B cell (primary cell): ENCODE data around the gene ANKMY2. TPM values are rescaled to one million over a fixed set of nuclear protein-coding genes. Genes with fewer than 3 reads are reported as not detected.

Experiments
- ATAC-seq: fragments of 200-7000 bp; cut with Tn5 transposase; one replicate; pipeline ENCODE4 v1.10.0; 2021; ENCODE audit warnings: low read depth, mild to moderate bottlenecking, moderate number of reproducible peaks, moderate library complexity
- CTCF ChIA-PET: fragments of 350-600 bp; sonication (Branson Sonifier 250); formaldehyde crosslinking; loops from one replicate; lab custom pipeline; 2021; ENCODE audit warnings: antibody characterized with exemption, inconsistent platforms; lab: Charles Lee
- POLR2A ChIA-PET: fragments of 350-600 bp; sonication (Branson Sonifier 250); formaldehyde crosslinking; loops from one replicate; lab custom pipeline; 2021; ENCODE audit warnings: antibody characterized with exemption; lab: Charles Lee
- DNase-seq: peaks from one replicate; pipeline ENCODE4 v3.0.0; 2013
- H2AFZ ChIP-seq: 2 replicates; pipeline ENCODE4 v1.6.1; 2012; ENCODE audit warnings: mild to moderate bottlenecking, low read depth, low read length; ENCODE audit not compliant: insufficient read depth, poor library complexity, severe bottlenecking
- H3K27ac ChIP-seq, 2 donors: 1 replicate in 1 of 2; 2 replicates in 1 of 2; pipeline ENCODE4 v1.5.1; 2012 to 2013; ENCODE audit warnings: low read length in 2 of 2, mild to moderate bottlenecking in 2 of 2, moderate library complexity in 1 of 2
- H3K27me3 ChIP-seq, 4 experiments: fragments of 200-600 bp in 1 of 4; sonication (generic) in 1 of 4; replicated peaks in 1 of 4; 1 replicate in 2 of 4; 2 replicates in 2 of 4; pipeline versions ENCODE4 v1.6.1 to v1.7.0; 2013 to 2016; ENCODE audit warnings: low read length in 3 of 4, mild to moderate bottlenecking in 2 of 4, mixed read lengths in 1 of 4, moderate library complexity in 1 of 4; ENCODE audit not compliant: insufficient read depth in 4 of 4, control insufficient read depth in 3 of 4; ENCODE audit errors: control extremely low read depth in 1 of 4
- H3K36me3 ChIP-seq, 2 experiments: replicated peaks in 1 of 2; 1 replicate in 1 of 2; 2 replicates in 1 of 2; pipeline versions ENCODE4 v1.6.1 to v1.7.1; 2013; ENCODE audit warnings: low read length in 1 of 2; ENCODE audit not compliant: insufficient read depth in 2 of 2, control insufficient read depth in 1 of 2; ENCODE audit errors: control extremely low read depth in 1 of 2, extremely low read depth in 1 of 2
- H3K4me1 ChIP-seq, 2 donors: fragments of 200-600 bp in 1 of 2; sonication (generic) in 1 of 2; 1 replicate in 1 of 2; 2 replicates in 1 of 2; pipeline versions ENCODE4 v1.5.1 to v1.6.1; 2013 to 2017; ENCODE audit warnings: low read length in 2 of 2; ENCODE audit not compliant: control insufficient read depth in 2 of 2, insufficient read depth in 2 of 2
- H3K4me2 ChIP-seq: replicated peaks from 2 replicates; pipeline ENCODE3; 2012; ENCODE audit warnings: mild to moderate bottlenecking, low read depth, low read length; ENCODE audit not compliant: poor library complexity, severe bottlenecking
- H3K4me3 ChIP-seq, 5 experiments: fragments of 200-600 bp in 1 of 5; sonication (generic) in 1 of 5; 1 replicate in 3 of 5; 2 replicates in 2 of 5; pipeline versions ENCODE4 v1.5.1 to v1.7.0; 2011 to 2016; ENCODE audit warnings: low read length in 4 of 5, mild to moderate bottlenecking in 4 of 5, low read depth in 2 of 5, control low read depth in 1 of 5, moderate library complexity in 1 of 5; ENCODE audit not compliant: insufficient read depth in 1 of 5; ENCODE audit errors: control extremely low read depth in 1 of 5, extremely low read depth in 1 of 5
- H3K79me2 ChIP-seq: fragments of 200-600 bp; sonication (generic); one replicate; pipeline ENCODE4 v1.6.0; 2016; ENCODE audit warnings: low read length; ENCODE audit not compliant: control insufficient read depth, insufficient read depth
- H3K9ac ChIP-seq: fragments of 200-600 bp; sonication (generic); 2 replicates; pipeline ENCODE4 v1.6.1; 2017; ENCODE audit warnings: mild to moderate bottlenecking, low read length, moderate library complexity
- H3K9me3 ChIP-seq, 3 donors: one replicate each; pipeline versions ENCODE4 v1.6.1 to v1.7.1; 2013; ENCODE audit warnings: low read length in 2 of 3; ENCODE audit not compliant: control insufficient read depth in 2 of 3, insufficient read depth in 1 of 3; ENCODE audit errors: control extremely low read depth in 1 of 3
- H4K20me1 ChIP-seq: 2 replicates; pipeline ENCODE4 v1.6.0; 2012; ENCODE audit warnings: mild to moderate bottlenecking, low read length; ENCODE audit not compliant: insufficient read depth, control insufficient read depth, poor library complexity, severe bottlenecking
- H3K27ac Mint-ChIP-seq: one replicate; pipeline ENCODE4 v1.8.0; 2021; ENCODE audit warnings: mixed read lengths
- H3K27me3 Mint-ChIP-seq: one replicate; pipeline ENCODE4 v1.8.0; 2021; ENCODE audit warnings: mixed read lengths
- H3K4me1 Mint-ChIP-seq: one replicate; pipeline ENCODE4 v1.8.0; 2021; ENCODE audit warnings: mixed read lengths
- H3K4me3 Mint-ChIP-seq: one replicate; pipeline ENCODE4 v1.8.0; 2021; ENCODE audit warnings: mixed read lengths
- H3K9me3 Mint-ChIP-seq: one replicate; pipeline ENCODE4 v1.8.0; 2022; ENCODE audit warnings: mixed read lengths; ENCODE audit not compliant: insufficient read depth
- EZH2 ChIP-seq: IDR thresholded peaks from 2 replicates; pipeline ENCODE4 v1.6.1; 2012; ENCODE audit warnings: borderline replicate concordance, low read depth, mild to moderate bottlenecking, moderate library complexity, low read length; ENCODE audit not compliant: insufficient read depth, poor library complexity, severe bottlenecking
- WGBS: methylation state at CpG from one replicate; pipeline ENCODE4 v1.1.5; 2013; ENCODE audit warnings: missing lambda C conversion rate; ENCODE audit not compliant: insufficient coverage; 5-methylcytosine and 5-hydroxymethylcytosine counted together
- intact Hi-C: fragments of 100-400 bp; cut with micrococcal nuclease; formaldehyde crosslinking; loops from one replicate; pipeline ENCODE4 v1.10.0; 2022
- polyA plus RNA-seq: library from polyadenylated mRNA; depleted of rRNA; stranded (reverse); fragments of >200 nt; gene quantifications from 2 replicates; pipeline ENCODE4 v1.2.3, GENCODE V29; 2012
- total RNA-seq, 2 donors: library from RNA; stranded (reverse); fragments of 120-200 nt in 1 of 2; gene quantifications; 1 replicate in 1 of 2; 2 replicates in 1 of 2; pipeline versions ENCODE4 v1.2.3 to v1.2.4, GENCODE V29; 2013 to 2022
- TF ChIP-seq, protein P1 (sequence below): fragments of 200-600 bp; IDR thresholded peaks from one replicate; pipeline ENCODE4 v1.8.0; 2022; ENCODE audit warnings: antibody characterized with exemption, mild to moderate bottlenecking

ANKMY2 gene
- total and polyA plus RNA-seq, 2 donors (not counting 1 experiment from before 2014, with no cell fraction given): 7.6 to 17.8 TPM

DNA sequence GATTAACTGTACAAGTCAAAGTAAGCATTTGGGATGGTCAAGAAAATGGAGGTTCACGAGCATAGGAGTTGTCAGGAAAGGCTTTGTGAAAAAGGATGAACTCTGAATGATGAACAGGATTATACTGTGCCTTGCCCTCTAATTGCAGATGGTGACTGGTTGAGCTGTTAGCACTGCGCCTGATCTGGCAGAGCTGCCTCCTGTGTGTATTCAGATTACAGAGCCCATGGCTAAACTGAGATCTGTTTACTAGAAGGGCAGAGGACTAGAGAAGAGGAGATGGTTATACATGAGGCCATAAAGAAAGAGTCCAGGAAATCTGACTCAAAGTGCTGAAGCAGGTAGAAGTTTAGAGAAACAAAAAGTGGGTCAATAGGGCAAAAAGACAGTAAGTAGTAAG is 89.2 kb downstream of the ANKMY2 start:
- POLR2A ChIA-PET: no interaction called here
- WGBS: 92% methylated on average over 2 of the region's 2 CpGs
- no peak for ATAC-seq

DNA sequence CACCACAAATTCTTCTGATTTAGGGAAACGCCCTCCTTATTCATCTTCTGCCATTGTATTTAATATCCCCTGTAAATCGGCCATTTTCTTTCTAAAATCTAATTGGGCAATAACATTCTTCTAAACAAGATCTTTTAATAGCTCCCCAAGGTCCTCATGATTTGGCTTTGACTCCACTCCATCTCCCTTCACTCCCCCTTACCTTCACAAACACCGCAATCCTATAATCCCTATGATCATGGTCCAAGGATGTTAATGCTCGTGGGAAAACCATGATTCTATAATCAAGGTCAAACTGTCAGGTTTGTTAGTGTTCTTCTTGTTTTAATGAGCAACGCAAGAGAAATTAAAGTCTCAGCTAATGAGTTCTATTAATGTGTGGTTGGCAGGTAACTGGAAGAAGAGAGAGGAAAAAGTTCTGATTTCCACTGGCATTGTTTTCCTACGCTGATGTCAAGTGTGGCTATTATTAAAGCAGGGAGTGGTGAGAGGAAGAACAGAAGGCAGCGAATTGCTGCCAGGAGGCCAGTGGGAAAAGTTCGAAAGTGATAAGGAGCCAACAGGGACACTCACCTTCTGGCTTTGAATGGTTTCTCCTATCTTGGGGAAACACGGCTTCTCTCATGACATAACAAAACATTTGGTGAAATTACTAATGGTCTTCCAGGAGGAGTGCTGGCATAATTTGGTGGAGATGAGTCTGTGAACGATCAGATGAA is 90.9 kb downstream of the ANKMY2 start:
- Mint-ChIP-seq H3K4me3 (no peak overlapping the region), H3K4me1 (no peaks in the 10 kb centered on the region), H3K9me3 (no peaks in the 10 kb centered on the region), H3K27me3 (peaks cover 11% of the 10 kb centered on the region), H3K27ac (no peak overlapping the region)
- no peak for TF ChIP-seq EZH2
- TF ChIP-seq, protein P1, sequence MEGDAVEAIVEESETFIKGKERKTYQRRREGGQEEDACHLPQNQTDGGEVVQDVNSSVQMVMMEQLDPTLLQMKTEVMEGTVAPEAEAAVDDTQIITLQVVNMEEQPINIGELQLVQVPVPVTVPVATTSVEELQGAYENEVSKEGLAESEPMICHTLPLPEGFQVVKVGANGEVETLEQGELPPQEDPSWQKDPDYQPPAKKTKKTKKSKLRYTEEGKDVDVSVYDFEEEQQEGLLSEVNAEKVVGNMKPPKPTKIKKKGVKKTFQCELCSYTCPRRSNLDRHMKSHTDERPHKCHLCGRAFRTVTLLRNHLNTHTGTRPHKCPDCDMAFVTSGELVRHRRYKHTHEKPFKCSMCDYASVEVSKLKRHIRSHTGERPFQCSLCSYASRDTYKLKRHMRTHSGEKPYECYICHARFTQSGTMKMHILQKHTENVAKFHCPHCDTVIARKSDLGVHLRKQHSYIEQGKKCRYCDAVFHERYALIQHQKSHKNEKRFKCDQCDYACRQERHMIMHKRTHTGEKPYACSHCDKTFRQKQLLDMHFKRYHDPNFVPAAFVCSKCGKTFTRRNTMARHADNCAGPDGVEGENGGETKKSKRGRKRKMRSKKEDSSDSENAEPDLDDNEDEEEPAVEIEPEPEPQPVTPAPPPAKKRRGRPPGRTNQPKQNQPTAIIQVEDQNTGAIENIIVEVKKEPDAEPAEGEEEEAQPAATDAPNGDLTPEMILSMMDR: no peak
- Histone ChIP-seq H3K79me2 (no peaks in the 10 kb centered on the region), H3K9me3 (no peaks in the 10 kb centered on the region), H4K20me1 (no peaks in the 10 kb centered on the region), H3K4me1 (no peaks in the 10 kb centered on the region), H3K27ac (no peak overlapping the region), H3K4me2 (no peak overlapping the region), H3K27me3 (no peaks in the 10 kb centered on the region), H3K36me3 (no peaks in the 10 kb centered on the region), H3K9ac (no peak overlapping the region), H3K4me3 (no peak overlapping the region), H2AFZ (no peak overlapping the region)
- intact Hi-C loops: no loop called here
- DNase-seq: no peak
- ChIA-PET POLR2A (no interaction called here), CTCF (interaction anchor here (2.4 kb wide), 1 partner anchor 10 kb away, joined by 15 read pairs; no protein-coding TSS in a partner anchor)
- WGBS: 92% methylated on average over 7 of the region's 10 CpGs
- no peak for ATAC-seq

More for the DNA sequence above, 89.2 kb downstream of the ANKMY2 start:
- H3K4me1 ChIP-seq: no peaks in the 10 kb centered on the region
- no peak overlapping the region for H3K4me3 ChIP-seq
- H3K9ac ChIP-seq: no peak overlapping the region
- no peak overlapping the region for H3K27ac ChIP-seq
- H3K4me2 ChIP-seq: no peak overlapping the region
- intact Hi-C loops: no loop called here
- no peaks in the 10 kb centered on the region for H3K9me3 ChIP-seq
- no peaks in the 10 kb centered on the region for H3K36me3 ChIP-seq
- DNase-seq: no peak
- H3K4me3 Mint-ChIP-seq: no peak overlapping the region
- TF ChIP-seq, protein P1: no peak
- CTCF ChIA-PET: interaction anchor here (0.6 to 1.0 kb wide), 3 partner anchors 8 to 131 kb away, joined by 3 to 4 read pairs (median 3); no protein-coding TSS in a partner anchor
- no peaks in the 10 kb centered on the region for H3K27me3 ChIP-seq
- no peaks in the 10 kb centered on the region for H4K20me1 ChIP-seq
- no peak overlapping the region for H3K27ac Mint-ChIP-seq
- H2AFZ ChIP-seq: no peak overlapping the region
- no peaks in the 10 kb centered on the region for H3K9me3 Mint-ChIP-seq
- H3K27me3 Mint-ChIP-seq: peaks cover 7% of the 10 kb centered on the region
- no peaks in the 10 kb centered on the region for H3K4me1 Mint-ChIP-seq
- H3K79me2 ChIP-seq: no peaks in the 10 kb centered on the region
